ENCODE data around the gene NFX1. TPM values are rescaled to one million over a fixed set of nuclear protein-coding genes. Genes with fewer than 3 reads are reported as not detected.
A peak's percentile ranks its signal among the peaks of the same experiment; 100 is the strongest.
"Not testable (repeated sequence)": the region's sequence is repeated elsewhere in the genome, so short reads cannot be mapped to it uniquely, and the experiment has no call there.

The NFX1 gene
- polyA plus RNA-seq, 3 donors = 4.3 to 26.3 (median 8.1) TPM

GRCh38 chr9:33399047-33399446 lies 108.7 kb downstream of the NFX1 start:
- H3K27ac ChIP-seq (ENCODE audit: low read depth in 1 of 2, low read length in 2 of 2); H3K4me2 ChIP-seq (replicated peaks; ENCODE audit: extremely low read depth, low read length, poor library complexity, severe bottlenecking); H3K4me3 Mint-ChIP-seq; H3K27me3 Mint-ChIP-seq (ENCODE audit: low read depth in 3 of 3); H3K4me1 Mint-ChIP-seq; H2AFZ ChIP-seq (ENCODE audit: insufficient read depth, low read depth, low read length, poor library complexity, severe bottlenecking); H3K27me3 ChIP-seq (ENCODE audit: control insufficient read depth in 2 of 2, insufficient read depth in 2 of 2, low read length in 2 of 2); DNase-seq; H3K4me1 ChIP-seq (ENCODE audit: control insufficient read depth in 1 of 2, insufficient read depth in 2 of 2, low read length in 2 of 2); H3K36me3 ChIP-seq (replicated peaks in 1 of 2; ENCODE audit: control insufficient read depth in 1 of 2, insufficient read depth in 2 of 2, low read length in 2 of 2); H3K4me3 ChIP-seq (replicated peaks in 1 of 3; ENCODE audit: low read depth in 2 of 3, low read length in 3 of 3); H3K79me2 ChIP-seq (ENCODE audit: insufficient read depth, low read length); H3K9me3 ChIP-seq (replicated peaks in 1 of 2; ENCODE audit: control insufficient read depth in 1 of 2, insufficient read depth in 1 of 2, low read length in 2 of 2); intact Hi-C loops (cut with micrococcal nuclease); H3K9ac ChIP-seq (ENCODE audit: insufficient read depth, low read length, poor library complexity, severe bottlenecking); H3K27ac Mint-ChIP-seq; H3K36me3 Mint-ChIP-seq; H4K20me1 ChIP-seq (ENCODE audit: insufficient read depth, low read length); H3K9me3 Mint-ChIP-seq: not testable (repeated sequence)
- WGBS (ENCODE audit: insufficient coverage) = 75% methylated on average over 3 of the region's 4 CpGs

- H3K4me1 ChIP-seq (ENCODE audit: control insufficient read depth in 1 of 2, insufficient read depth in 2 of 2, low read length in 2 of 2); H3K9ac ChIP-seq (ENCODE audit: insufficient read depth, low read length, poor library complexity, severe bottlenecking); H3K4me3 ChIP-seq (replicated peaks in 1 of 3; ENCODE audit: low read depth in 2 of 3, low read length in 3 of 3); H4K20me1 ChIP-seq (ENCODE audit: insufficient read depth, low read length); H3K79me2 ChIP-seq (ENCODE audit: insufficient read depth, low read length); H3K27me3 Mint-ChIP-seq (ENCODE audit: low read depth in 3 of 3); H3K4me2 ChIP-seq (replicated peaks; ENCODE audit: extremely low read depth, low read length, poor library complexity, severe bottlenecking); H3K9me3 ChIP-seq (replicated peaks in 1 of 2; ENCODE audit: control insufficient read depth in 1 of 2, insufficient read depth in 1 of 2, low read length in 2 of 2); H3K36me3 ChIP-seq (replicated peaks in 1 of 2; ENCODE audit: control insufficient read depth in 1 of 2, insufficient read depth in 2 of 2, low read length in 2 of 2); H3K9me3 Mint-ChIP-seq; H3K4me1 Mint-ChIP-seq; H3K36me3 Mint-ChIP-seq; H3K27ac ChIP-seq (ENCODE audit: low read depth in 1 of 2, low read length in 2 of 2); H2AFZ ChIP-seq (ENCODE audit: insufficient read depth, low read depth, low read length, poor library complexity, severe bottlenecking); H3K27ac Mint-ChIP-seq; intact Hi-C loops (cut with micrococcal nuclease); H3K4me3 Mint-ChIP-seq; H3K27me3 ChIP-seq (ENCODE audit: control insufficient read depth in 2 of 2, insufficient read depth in 2 of 2, low read length in 2 of 2); DNase-seq: not testable (repeated sequence)
- WGBS (ENCODE audit: insufficient coverage) = 96% methylated on average over 4 of the region's 10 CpGs
These were observed 111.5 kb downstream of the NFX1 start for GRCh38 chr9:33401809-33402208.

- H3K9me3 Mint-ChIP-seq; H3K27me3 Mint-ChIP-seq (ENCODE audit: low read depth in 3 of 3); H3K9me3 ChIP-seq (replicated peaks in 1 of 2; ENCODE audit: control insufficient read depth in 1 of 2, insufficient read depth in 1 of 2, low read length in 2 of 2); H3K4me3 ChIP-seq (replicated peaks in 1 of 3; ENCODE audit: low read depth in 2 of 3, low read length in 3 of 3); H3K79me2 ChIP-seq (ENCODE audit: insufficient read depth, low read length); H3K4me1 Mint-ChIP-seq; H2AFZ ChIP-seq (ENCODE audit: insufficient read depth, low read depth, low read length, poor library complexity, severe bottlenecking); DNase-seq; H3K9ac ChIP-seq (ENCODE audit: insufficient read depth, low read length, poor library complexity, severe bottlenecking); H3K4me2 ChIP-seq (replicated peaks; ENCODE audit: extremely low read depth, low read length, poor library complexity, severe bottlenecking); H3K36me3 Mint-ChIP-seq; intact Hi-C loops (cut with micrococcal nuclease); H3K27me3 ChIP-seq (ENCODE audit: control insufficient read depth in 2 of 2, insufficient read depth in 2 of 2, low read length in 2 of 2); H3K27ac Mint-ChIP-seq; H3K4me1 ChIP-seq (ENCODE audit: control insufficient read depth in 1 of 2, insufficient read depth in 2 of 2, low read length in 2 of 2); H4K20me1 ChIP-seq (ENCODE audit: insufficient read depth, low read length); H3K36me3 ChIP-seq (replicated peaks in 1 of 2; ENCODE audit: control insufficient read depth in 1 of 2, insufficient read depth in 2 of 2, low read length in 2 of 2); H3K27ac ChIP-seq (ENCODE audit: low read depth in 1 of 2, low read length in 2 of 2): not testable (repeated sequence)
- H3K4me3 Mint-ChIP-seq = peak within 1 kb of the TSS in 1 of 2 donors; percentile 16
- WGBS (ENCODE audit: insufficient coverage) = 100% methylated on average over 3 of the region's 10 CpGs
These were observed 112.1 kb downstream of the NFX1 start, which contains the start of gene AQP7 for GRCh38 chr9:33402371-33402770. AQP7 (minus strand) TSS chr9:33402568; CDS start chr9:33401262, 1,306 bp downstream.

All from CD14-positive monocyte (primary cell).